WERI-Rb-1 (cell line): ENCODE measurements around the gene PARL.

Experiments used
- DNase-seq: peaks from one replicate; pipeline ENCODE4 v3.0.0-alpha.2; 2020
- H3K27ac ChIP-seq: fragments of 250-450 bp; sonication (Bioruptor Pico); 2 replicates; pipeline ENCODE4 v1.5.1; 2020; ENCODE audit warnings: mild to moderate bottlenecking, moderate library complexity
- H3K27me3 ChIP-seq: fragments of 250-450 bp; sonication (Bioruptor Pico); 2 replicates; pipeline ENCODE4 v1.5.1; 2021; ENCODE audit warnings: mild to moderate bottlenecking, low read depth, moderate library complexity; ENCODE audit not compliant: insufficient read depth, severe bottlenecking
- H3K36me3 ChIP-seq: fragments of 250-450 bp; sonication (Bioruptor Pico); 2 replicates; pipeline ENCODE4 v1.5.1; 2020; ENCODE audit warnings: mild to moderate bottlenecking, moderate library complexity
- H3K4me3 ChIP-seq: 2 replicates; pipeline ENCODE4 v1.5.1; 2011; ENCODE audit warnings: low read depth, mild to moderate bottlenecking, control low read depth, low read length
- H3K9me3 ChIP-seq: fragments of 250-450 bp; sonication (Bioruptor Pico); 2 replicates; pipeline ENCODE4 v1.5.1; 2021; ENCODE audit warnings: mild to moderate bottlenecking, moderate library complexity; ENCODE audit not compliant: severe bottlenecking
- TF ChIP-seq, protein P1 (sequence below): IDR thresholded peaks from 2 replicates; pipeline ENCODE4 v1.5.1; 2011; ENCODE audit warnings: low read depth, mild to moderate bottlenecking, control low read depth, inconsistent platforms, low read length

The PARL gene

GRCh38 chr3:183917776-183918175 is 33.1 kb upstream of the PARL start:
- no peak for DNase-seq
- no peak overlapping the region for H3K27ac ChIP-seq
- TF ChIP-seq, protein P1, sequence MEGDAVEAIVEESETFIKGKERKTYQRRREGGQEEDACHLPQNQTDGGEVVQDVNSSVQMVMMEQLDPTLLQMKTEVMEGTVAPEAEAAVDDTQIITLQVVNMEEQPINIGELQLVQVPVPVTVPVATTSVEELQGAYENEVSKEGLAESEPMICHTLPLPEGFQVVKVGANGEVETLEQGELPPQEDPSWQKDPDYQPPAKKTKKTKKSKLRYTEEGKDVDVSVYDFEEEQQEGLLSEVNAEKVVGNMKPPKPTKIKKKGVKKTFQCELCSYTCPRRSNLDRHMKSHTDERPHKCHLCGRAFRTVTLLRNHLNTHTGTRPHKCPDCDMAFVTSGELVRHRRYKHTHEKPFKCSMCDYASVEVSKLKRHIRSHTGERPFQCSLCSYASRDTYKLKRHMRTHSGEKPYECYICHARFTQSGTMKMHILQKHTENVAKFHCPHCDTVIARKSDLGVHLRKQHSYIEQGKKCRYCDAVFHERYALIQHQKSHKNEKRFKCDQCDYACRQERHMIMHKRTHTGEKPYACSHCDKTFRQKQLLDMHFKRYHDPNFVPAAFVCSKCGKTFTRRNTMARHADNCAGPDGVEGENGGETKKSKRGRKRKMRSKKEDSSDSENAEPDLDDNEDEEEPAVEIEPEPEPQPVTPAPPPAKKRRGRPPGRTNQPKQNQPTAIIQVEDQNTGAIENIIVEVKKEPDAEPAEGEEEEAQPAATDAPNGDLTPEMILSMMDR, result no peak
- H3K9me3 ChIP-seq, result no peaks in the 10 kb centered on the region
- H3K36me3 ChIP-seq, result no peaks in the 10 kb centered on the region; the same call in none of the 2 replicates
- no peak overlapping the region for H3K4me3 ChIP-seq
- no peaks in the 10 kb centered on the region for H3K27me3 ChIP-seq

DNA sequence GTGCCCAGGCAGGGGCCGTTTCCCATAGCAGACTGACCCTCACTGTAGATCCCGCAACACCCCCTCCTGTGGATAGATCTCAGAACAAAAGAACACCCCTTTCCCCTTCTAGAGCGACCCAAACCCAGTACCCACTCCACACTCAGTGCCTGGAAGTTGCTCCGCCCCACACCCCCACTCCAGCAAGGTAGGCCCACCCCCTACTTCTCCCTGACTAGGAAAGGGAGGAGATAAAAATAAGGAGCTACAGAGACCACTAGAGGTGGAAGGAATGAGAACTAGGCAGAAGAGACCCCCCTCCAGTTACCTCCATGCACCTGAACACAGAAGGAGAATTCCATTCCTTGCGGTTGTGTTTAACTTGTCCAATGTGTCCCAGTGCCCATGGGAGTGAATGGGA is 30.2 kb upstream of the PARL start:
- Histone ChIP-seq H3K9me3 (no peaks in the 10 kb centered on the region), H3K36me3 (no peaks in the 10 kb centered on the region), H3K27ac (no peak overlapping the region), H3K4me3 (no peak overlapping the region), H3K27me3 (no peaks in the 10 kb centered on the region)
- TF ChIP-seq, protein P1, result no peak
- DNase-seq, result no peak

GRCh38 chr3:183913580-183913920 is 28.9 kb upstream of the PARL start:
- TF ChIP-seq, protein P1, result no peak
- H3K9me3 ChIP-seq, result no peaks in the 10 kb centered on the region
- H3K36me3 ChIP-seq, result no peaks in the 10 kb centered on the region
- H3K4me3 ChIP-seq, result no peak overlapping the region
- no peaks in the 10 kb centered on the region for H3K27me3 ChIP-seq
- no peak overlapping the region for H3K27ac ChIP-seq
- DNase-seq, result no peak

- TF ChIP-seq, protein P1, result no peak
- Histone ChIP-seq H3K9me3 (no peaks in the 10 kb centered on the region), H3K4me3 (no peak overlapping the region), H3K27ac (no peak overlapping the region), H3K27me3 (no peaks in the 10 kb centered on the region), H3K36me3 (no peaks in the 10 kb centered on the region)
- no peak for DNase-seq
Measured at GRCh38 chr3:183912895-183913579, 28.4 kb upstream of the PARL start.

GRCh38 chr3:183911763-183912506 is 27.3 kb upstream of the PARL start:
- H3K36me3 ChIP-seq, result no peaks in the 10 kb centered on the region
- TF ChIP-seq, protein P1, result no peak
- H3K27me3 ChIP-seq, result no peaks in the 10 kb centered on the region
- no peak overlapping the region for H3K27ac ChIP-seq
- no peak overlapping the region for H3K4me3 ChIP-seq
- no peak for DNase-seq
- H3K9me3 ChIP-seq, result no peaks in the 10 kb centered on the region
